Measurements from ENCODE around the gene C5orf34. TPM values are rescaled to one million over a fixed set of nuclear protein-coding genes. Genes with fewer than 3 reads are reported as not detected.

C5orf34 gene
- total and polyA plus RNA-seq, 9 of the 15 experiments (the other 6 are each of a cell fraction or from before 2014, with no cell fraction given), result 13.2 to 32.6 (median 20.7) TPM

DNA sequence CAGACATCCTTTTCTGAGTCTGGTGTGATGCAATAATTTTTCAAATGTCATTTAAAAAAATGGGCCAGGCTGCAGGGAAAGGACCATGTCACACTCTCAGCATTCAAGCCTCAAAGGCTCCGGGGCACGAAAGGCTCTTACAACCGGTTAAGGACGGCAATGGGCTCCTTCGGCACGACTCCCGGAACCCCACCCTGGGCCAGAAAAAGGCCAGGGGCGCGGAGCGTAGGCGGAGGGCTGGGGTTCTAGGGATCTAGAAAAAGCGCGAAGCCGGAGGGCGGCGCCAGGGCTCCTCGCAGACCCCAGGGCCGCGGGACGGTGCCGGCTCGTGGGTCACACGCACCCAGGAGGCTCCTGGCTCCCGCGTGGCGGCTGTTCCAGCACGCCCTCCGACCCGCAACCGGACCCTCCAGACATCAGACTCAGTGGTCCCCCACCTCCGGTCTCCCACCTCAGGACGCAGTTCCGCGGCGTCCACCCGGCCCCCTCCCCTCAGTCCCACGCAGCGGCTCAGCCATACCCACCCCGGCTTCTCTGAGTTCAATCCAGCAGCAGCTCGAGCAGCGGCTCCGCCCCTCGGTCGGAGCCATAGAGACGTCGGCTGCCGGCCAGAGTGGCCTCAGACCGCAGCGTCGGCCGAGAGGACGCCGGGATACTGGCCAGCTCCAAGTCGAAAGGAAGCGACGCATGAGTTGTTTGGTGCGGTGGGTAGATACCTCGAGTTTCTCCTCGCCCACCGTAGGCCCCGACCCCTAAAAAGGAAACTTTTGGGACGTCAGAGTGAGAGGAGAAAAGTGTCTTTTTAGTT lies 31.4 kb downstream of the C5orf34 start, which contains the start of gene TMEM267 (continued):
- TF ChIP-seq, protein P1, sequence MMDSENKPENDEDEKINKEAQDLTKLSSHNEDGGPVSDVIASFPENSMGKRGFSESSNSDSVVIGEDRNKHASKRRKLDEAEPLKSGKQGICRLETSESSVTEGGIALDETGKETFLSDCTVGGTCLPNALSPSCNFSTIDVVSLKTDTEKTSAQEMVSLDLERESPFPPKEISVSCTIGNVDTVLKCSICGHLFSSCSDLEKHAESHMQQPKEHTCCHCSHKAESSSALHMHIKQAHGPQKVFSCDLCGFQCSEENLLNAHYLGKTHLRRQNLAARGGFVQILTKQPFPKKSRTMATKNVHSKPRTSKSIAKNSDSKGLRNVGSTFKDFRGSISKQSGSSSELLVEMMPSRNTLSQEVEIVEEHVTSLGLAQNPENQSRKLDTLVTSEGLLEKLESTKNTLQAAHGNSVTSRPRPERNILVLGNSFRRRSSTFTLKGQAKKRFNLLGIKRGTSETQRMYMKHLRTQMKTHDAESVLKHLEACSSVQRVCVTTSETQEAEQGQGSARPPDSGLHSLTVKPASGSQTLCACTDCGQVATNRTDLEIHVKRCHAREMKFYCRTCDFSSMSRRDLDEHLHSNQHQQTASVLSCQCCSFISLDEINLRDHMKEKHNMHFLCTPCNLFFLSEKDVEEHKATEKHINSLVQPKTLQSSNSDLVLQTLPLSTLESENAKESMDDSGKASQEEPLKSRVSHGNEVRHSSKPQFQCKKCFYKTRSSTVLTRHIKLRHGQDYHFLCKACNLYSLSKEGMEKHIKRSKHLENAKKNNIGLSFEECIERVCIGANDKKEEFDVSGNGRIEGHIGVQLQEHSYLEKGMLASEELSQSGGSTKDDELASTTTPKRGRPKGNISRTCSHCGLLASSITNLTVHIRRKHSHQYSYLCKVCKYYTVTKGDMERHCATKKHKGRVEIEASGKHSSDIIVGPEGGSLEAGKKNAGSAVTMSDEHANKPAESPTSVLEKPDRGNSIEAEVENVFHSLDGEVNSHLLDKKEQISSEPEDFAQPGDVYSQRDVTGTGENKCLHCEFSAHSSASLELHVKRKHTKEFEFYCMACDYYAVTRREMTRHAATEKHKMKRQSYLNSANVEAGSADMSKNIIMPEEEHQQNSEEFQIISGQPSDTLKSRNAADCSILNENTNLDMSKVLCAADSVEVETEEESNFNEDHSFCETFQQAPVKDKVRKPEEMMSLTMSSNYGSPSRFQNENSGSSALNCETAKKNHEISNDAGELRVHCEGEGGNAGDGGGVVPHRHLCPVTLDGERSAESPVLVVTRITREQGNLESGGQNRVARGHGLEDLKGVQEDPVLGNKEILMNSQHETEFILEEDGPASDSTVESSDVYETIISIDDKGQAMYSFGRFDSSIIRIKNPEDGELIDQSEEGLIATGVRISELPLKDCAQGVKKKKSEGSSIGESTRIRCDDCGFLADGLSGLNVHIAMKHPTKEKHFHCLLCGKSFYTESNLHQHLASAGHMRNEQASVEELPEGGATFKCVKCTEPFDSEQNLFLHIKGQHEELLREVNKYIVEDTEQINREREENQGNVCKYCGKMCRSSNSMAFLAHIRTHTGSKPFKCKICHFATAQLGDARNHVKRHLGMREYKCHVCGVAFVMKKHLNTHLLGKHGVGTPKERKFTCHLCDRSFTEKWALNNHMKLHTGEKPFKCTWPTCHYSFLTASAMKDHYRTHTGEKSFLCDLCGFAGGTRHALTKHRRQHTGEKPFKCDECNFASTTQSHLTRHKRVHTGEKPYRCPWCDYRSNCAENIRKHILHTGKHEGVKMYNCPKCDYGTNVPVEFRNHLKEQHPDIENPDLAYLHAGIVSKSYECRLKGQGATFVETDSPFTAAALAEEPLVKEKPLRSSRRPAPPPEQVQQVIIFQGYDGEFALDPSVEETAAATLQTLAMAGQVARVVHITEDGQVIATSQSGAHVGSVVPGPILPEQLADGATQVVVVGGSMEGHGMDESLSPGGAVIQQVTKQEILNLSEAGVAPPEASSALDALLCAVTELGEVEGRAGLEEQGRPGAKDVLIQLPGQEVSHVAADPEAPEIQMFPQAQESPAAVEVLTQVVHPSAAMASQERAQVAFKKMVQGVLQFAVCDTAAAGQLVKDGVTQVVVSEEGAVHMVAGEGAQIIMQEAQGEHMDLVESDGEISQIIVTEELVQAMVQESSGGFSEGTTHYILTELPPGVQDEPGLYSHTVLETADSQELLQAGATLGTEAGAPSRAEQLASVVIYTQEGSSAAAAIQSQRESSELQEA (IDR thresholded peaks at IDR 0.05; ENCODE audit: low read depth), result no peak
- TF ChIP-seq, protein P2, sequence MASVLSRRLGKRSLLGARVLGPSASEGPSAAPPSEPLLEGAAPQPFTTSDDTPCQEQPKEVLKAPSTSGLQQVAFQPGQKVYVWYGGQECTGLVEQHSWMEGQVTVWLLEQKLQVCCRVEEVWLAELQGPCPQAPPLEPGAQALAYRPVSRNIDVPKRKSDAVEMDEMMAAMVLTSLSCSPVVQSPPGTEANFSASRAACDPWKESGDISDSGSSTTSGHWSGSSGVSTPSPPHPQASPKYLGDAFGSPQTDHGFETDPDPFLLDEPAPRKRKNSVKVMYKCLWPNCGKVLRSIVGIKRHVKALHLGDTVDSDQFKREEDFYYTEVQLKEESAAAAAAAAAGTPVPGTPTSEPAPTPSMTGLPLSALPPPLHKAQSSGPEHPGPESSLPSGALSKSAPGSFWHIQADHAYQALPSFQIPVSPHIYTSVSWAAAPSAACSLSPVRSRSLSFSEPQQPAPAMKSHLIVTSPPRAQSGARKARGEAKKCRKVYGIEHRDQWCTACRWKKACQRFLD (CRISPR knock-in tag; IDR thresholded peaks at IDR 0.05), result peak; percentile 40
- 0 out of 2 replicates have a peak, but pooled peaks have one; percentile 32 for TF ChIP-seq HDAC8 (tag; IDR thresholded peaks at IDR 0.05)
- peak; percentile 99 for TF ChIP-seq PHF8 (IDR thresholded peaks at IDR 0.05; ENCODE audit: borderline replicate concordance, low read length)
- TF ChIP-seq TGIF2 (CRISPR knock-in tag; IDR thresholded peaks at IDR 0.05), result 0 out of 2 replicates have a peak, but pooled peaks have one; percentile 48
- TF ChIP-seq HNRNPUL1 (IDR thresholded peaks at IDR 0.05; ENCODE audit: low read length), result no peak
- TF ChIP-seq, protein P3, sequence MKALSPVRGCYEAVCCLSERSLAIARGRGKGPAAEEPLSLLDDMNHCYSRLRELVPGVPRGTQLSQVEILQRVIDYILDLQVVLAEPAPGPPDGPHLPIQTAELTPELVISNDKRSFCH (CRISPR knock-in tag; IDR thresholded peaks at IDR 0.05), result no peak
- TF ChIP-seq, protein P3 (tag; IDR thresholded peaks at IDR 0.05), result no peak; the same call in 1 of the 2 replicates
- peak; percentile 19; the same call in 1 of the 2 replicates for TF ChIP-seq NFE2 (IDR thresholded peaks at IDR 0.05; ENCODE audit: low read depth)
- TF ChIP-seq PHF21A (IDR thresholded peaks at IDR 0.05; ENCODE audit: borderline replicate concordance, low read depth), result no peak
- TF ChIP-seq YY1 (IDR thresholded peaks at IDR 0.05; ENCODE audit: borderline replicate concordance in 1 of 3, control insufficient read depth in 1 of 3, extremely low read depth in 1 of 3, insufficient read depth in 3 of 3, insufficient read length in 1 of 3, insufficient replicate concordance in 2 of 3, low read depth in 1 of 3, low read length in 2 of 3), result peak in 2 of 3 experiments; percentile 81 to 89
- 0 out of 2 replicates have a peak, but pooled peaks have one; percentile 13 for TF ChIP-seq DNMT1 (IDR thresholded peaks at IDR 0.05)
- peak; percentile 17 for TF ChIP-seq ZNF431 (CRISPR knock-in tag; IDR thresholded peaks at IDR 0.05)
- TF ChIP-seq ZNF830 (CRISPR knock-in tag; IDR thresholded peaks at IDR 0.05), result peak; percentile 86
- no peak for TF ChIP-seq ZNF561 (CRISPR knock-in tag; conservative IDR thresholded peaks at IDR 0.05)

Data from K562 (cell line).